Lung (tissue), 12 donors: ENCODE results near the gene CORO7. TPM values are rescaled to one million over a fixed set of nuclear protein-coding genes. Genes with fewer than 3 reads are reported as not detected.

ENCODE experiments used
- ATAC-seq: fragments of 200-7000 bp; cut with Tn5 transposase; one replicate; pipeline ENCODE4 v1.9.1; 2020; ENCODE audit warnings: moderate number of reproducible peaks; ENCODE audit not compliant: insufficient read depth, low FRiP score
- DNase-seq, 3 donors: peaks; one replicate each; pipeline ENCODE4 v3.0.0-alpha.2; 2013 to 2017
- H3K27ac ChIP-seq, 2 donors: one replicate each; pipeline ENCODE4 v1.5.1; 2013; ENCODE audit warnings: mild to moderate bottlenecking in 2 of 2, moderate library complexity in 2 of 2, control low read depth in 1 of 2, inconsistent platforms in 1 of 2, low read depth in 1 of 2, low read length in 1 of 2
- H3K27me3 ChIP-seq, 3 donors: one replicate each; pipeline ENCODE4 v1.5.1; 2013; ENCODE audit warnings: low read length in 2 of 3; ENCODE audit not compliant: control insufficient read depth in 3 of 3, insufficient read depth in 3 of 3
- H3K36me3 ChIP-seq, 4 donors: one replicate each; pipeline ENCODE4 v1.5.1; 2013; ENCODE audit warnings: low read length in 4 of 4, mild to moderate bottlenecking in 1 of 4, moderate library complexity in 1 of 4; ENCODE audit not compliant: control insufficient read depth in 4 of 4, insufficient read depth in 4 of 4
- H3K4me1 ChIP-seq, 5 donors: one replicate each; pipeline ENCODE4 v1.5.1; 2013; ENCODE audit warnings: low read length in 5 of 5, mild to moderate bottlenecking in 2 of 5, moderate library complexity in 1 of 5; ENCODE audit not compliant: control insufficient read depth in 5 of 5, insufficient read depth in 5 of 5
- H3K4me3 ChIP-seq: one replicate; pipeline ENCODE4 v1.5.1; 2013; ENCODE audit warnings: mild to moderate bottlenecking, control low read depth, moderate library complexity
- H3K9ac ChIP-seq, 2 donors: one replicate each; pipeline ENCODE4 v1.5.1; 2013; ENCODE audit warnings: low read length in 2 of 2, control low read depth in 1 of 2; ENCODE audit not compliant: insufficient read depth in 1 of 2
- H3K9me3 ChIP-seq, 4 donors: one replicate each; pipeline ENCODE4 v1.5.1; 2013; ENCODE audit warnings: low read length in 3 of 4, mild to moderate bottlenecking in 1 of 4, moderate library complexity in 1 of 4; ENCODE audit not compliant: control insufficient read depth in 4 of 4, insufficient read depth in 3 of 4
- CTCF ChIP-seq: IDR thresholded peaks from 2 replicates; pipeline ENCODE4 v1.5.1; 2012; ENCODE audit warnings: mild to moderate bottlenecking; ENCODE audit errors: control extremely low read depth, extremely low read depth
- WGBS, 2 donors: extraction: QIAGEN DNeasy Blood & Tissue Kit; methylation state at CpG; one replicate each; pipeline ENCODE4 v1.1.7; 2013; 5-methylcytosine and 5-hydroxymethylcytosine counted together
- polyA plus RNA-seq, 2 donors: library from polyadenylated mRNA; stranded (reverse); fragments of 200-250 nt; gene quantifications; one replicate each; pipeline ENCODE4 v1.2.1, GENCODE V29; 2013
- total RNA-seq, 2 donors: library from RNA; depleted of rRNA in 1 of 2; stranded (reverse); fragments of >200 nt in 1 of 2; gene quantifications; one replicate each; pipeline ENCODE4 v1.2.1, GENCODE V29; 2014 to 2021
- donor health status: control.
- donor health status: control.
- donor health status: Bipolar disorder and iron deficiency.
- donor health status: healthy.
- donor health status: DM: yes; HTN: yes; CAD: no.

CORO7 gene
- total and polyA plus RNA-seq, 4 donors: 27.8 to 86.2 (median 46.1) TPM

GRCh38 chr16:4365615-4366014 lies 50.8 kb downstream of the CORO7 start:
- WGBS, 2 donors: 96 to 98% methylated on average over 12 of the region's 12 CpGs
- no peak for ATAC-seq
- H3K4me3 ChIP-seq: no peak overlapping the region
- no peaks in the 10 kb centered on the region for H3K27me3 ChIP-seq
- H3K27ac ChIP-seq: no peak overlapping the region
- TF ChIP-seq CTCF: no peak
- H3K9ac ChIP-seq: no peak overlapping the region
- peaks cover 0 to 37% (median 1%) of the 10 kb centered on the region in 4 donors for H3K36me3 ChIP-seq
- no peaks in the 10 kb centered on the region for H3K9me3 ChIP-seq
- peaks cover 0 to 13% (median 7%) of the 10 kb centered on the region in 5 donors for H3K4me1 ChIP-seq
- no peak for DNase-seq

GRCh38 chr16:4365014-4365406 lies 51.4 kb downstream of the CORO7 start:
- peaks cover 0 to 12% (median 2%) of the 10 kb centered on the region in 5 donors for H3K4me1 ChIP-seq
- no peak for TF ChIP-seq CTCF
- H3K27me3 ChIP-seq: no peaks in the 10 kb centered on the region
- no peaks in the 10 kb centered on the region for H3K9me3 ChIP-seq
- no peak overlapping the region for H3K27ac ChIP-seq
- H3K4me3 ChIP-seq: no peak overlapping the region
- DNase-seq: no peak
- peaks cover 0 to 43% (median 1%) of the 10 kb centered on the region in 4 donors for H3K36me3 ChIP-seq
- H3K9ac ChIP-seq: no peak overlapping the region
- ATAC-seq: no peak
- WGBS, 2 donors: 95 to 97% methylated on average over 10 of the region's 10 CpGs

DNA sequence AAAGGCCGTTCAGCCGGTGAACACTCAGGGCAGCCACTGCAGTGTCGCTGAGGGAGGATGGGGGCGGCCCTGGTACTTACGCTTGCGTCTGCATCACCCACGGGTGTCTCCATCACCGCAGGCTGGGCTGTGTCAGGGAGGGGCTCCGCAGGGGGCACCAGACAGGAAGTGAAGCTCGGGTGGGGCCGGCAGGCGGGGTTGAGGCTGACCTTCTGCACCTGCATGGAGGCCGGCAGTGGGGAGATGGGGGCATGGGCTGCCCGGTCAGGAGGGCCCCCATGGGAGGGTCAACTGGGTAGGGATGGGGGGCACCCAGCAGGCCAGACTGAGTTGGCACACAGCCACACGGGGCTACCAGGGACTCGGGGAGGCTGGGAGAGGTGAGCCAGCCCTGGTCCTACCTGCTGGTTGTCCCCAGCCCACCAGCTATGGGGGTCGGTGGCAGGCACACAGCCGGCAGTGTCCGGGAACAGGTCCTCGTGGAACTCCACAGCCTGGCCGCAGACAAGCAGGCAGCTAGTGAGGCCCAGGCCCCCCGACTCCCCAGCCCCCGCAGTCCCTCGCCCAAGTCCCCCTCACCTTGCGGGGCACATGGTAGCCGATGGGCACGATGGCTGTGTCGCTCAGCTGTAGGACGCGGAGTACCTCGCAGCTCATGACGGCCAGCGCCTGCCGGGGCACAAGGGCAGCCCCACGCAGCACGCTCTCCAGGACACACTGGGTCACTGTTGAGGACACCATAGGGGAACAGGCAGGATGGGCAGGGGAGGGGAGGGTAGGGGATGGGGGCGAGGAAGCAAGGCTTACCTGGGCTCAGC lies 52.0 kb downstream of the CORO7 start:
- H3K9ac ChIP-seq: no peak overlapping the region

More for the DNA sequence above, 52.0 kb downstream of the CORO7 start:
- WGBS, 2 donors: 91 to 93% methylated on average over 34 to 37 of the region's 37 CpGs
- ATAC-seq (no peak), DNase-seq (no peak)
- Histone ChIP-seq H3K9me3 (no peaks in the 10 kb centered on the region), H3K4me3 (no peak overlapping the region), H3K36me3 (peaks cover 0 to 44% (median 1%) of the 10 kb centered on the region in 4 donors), H3K27ac (no peak overlapping the region), H3K4me1 (peaks cover 0 to 6% (median 0%) of the 10 kb centered on the region in 5 donors), H3K27me3 (no peaks in the 10 kb centered on the region)
- TF ChIP-seq CTCF: no peak
